Stimulated activated CD8-positive, alpha-beta memory T cell treated with anti-CD3 and anti-CD28 coated beads, Interleukin-4, amount 100 ng/mL, for 4 hours (primary cell): Measurements from ENCODE around the gene CNR2.
A peak's percentile ranks its signal among the peaks of the same experiment; 100 is the strongest.
"Not testable (repeated sequence)": the region's sequence is repeated elsewhere in the genome, so short reads cannot be mapped to it uniquely, and the experiment has no call there.

ENCODE experiments used
- DNase-seq, 2 donors: peaks; one replicate each; pipeline ENCODE4 v3.0.0-alpha.2; 2020; ENCODE audit warnings: low read depth in 2 of 2, low spot score in 1 of 2

CNR2 gene

DNA sequence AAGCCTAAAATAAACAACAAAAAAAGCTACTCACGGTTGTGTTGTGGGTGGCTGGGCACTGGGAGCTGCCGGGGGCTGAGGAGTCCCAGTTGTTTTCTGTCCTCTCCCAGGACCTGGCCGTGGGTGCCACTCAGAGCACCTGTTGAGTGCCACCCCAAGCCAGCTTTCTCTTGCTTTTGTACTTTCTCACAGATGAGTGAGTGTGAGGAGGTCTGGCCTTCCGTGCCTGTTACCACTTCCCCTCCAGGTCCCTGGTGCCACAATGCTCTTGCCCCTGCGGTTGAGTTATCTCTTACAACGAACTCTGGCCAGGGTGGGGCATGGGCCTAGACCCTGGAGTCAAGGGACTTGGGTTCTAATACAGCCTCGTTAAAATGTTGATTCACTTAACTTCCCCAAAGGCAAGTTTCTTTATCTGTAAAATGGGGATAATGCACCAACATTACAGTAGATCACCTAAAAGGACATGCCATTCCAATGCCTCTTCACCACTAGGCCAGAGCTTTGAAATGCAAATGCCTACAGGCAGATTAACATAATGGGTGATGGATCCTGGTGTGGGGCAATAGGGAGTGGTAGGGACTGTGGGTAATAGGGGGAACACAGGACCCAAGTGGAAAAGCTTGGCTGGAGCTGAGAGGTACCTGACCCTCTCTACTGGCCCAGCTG, at the start of gene CNR2:
Gene CNR2, minus strand, starts transcription at position 151 of the 669 bp plus-strand sequence. CDS start 37,745 bp downstream, outside the sequence.
- DNase-seq: no peak

DNA sequence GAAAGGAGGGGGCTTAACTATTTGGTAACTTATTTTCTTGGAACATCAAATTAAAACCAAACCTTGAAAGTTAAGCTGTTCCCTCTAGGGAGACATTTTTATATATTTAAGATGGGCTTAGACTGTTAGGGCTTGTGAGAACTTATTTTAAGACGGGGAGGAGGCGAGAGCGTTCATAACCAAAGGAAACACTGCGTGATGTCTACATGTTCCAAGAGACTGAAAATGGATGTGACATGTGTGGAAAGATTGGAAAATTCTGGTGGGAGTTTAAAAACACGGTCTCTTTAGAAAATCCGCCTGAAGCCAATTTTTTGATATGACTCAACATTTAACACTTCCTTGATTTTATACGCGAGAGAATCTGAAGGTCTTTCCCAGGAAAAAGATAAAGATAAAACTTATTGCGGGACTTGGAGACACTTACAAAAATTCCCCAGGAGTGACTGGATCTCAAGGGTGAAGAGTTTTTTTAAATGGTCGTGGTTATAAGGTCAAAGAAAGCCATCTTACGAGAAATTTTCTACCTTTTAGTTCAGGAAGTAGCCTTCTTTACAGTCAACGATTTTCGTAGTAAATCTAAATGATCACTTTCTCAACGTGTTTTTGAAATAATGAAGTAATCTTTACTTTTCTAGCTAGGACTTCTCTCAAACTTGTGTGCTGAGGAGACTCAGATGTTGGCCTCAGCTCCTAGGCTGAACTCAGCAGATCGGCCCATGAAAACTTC, 47.3 kb upstream of the CNR2 start:
- no peak for DNase-seq

- DNase-seq: peak; percentile 90 to 93
These were observed 46.5 kb upstream of the CNR2 start, which contains the start of gene PNRC2 for GRCh38 chr1:23959461-23960290. Gene PNRC2, plus strand, starts transcription at chr1:23959828. Its CDS starts 1,630 bp downstream, at chr1:23961458.

GRCh38 chr1:23958810-23959460, 45.8 kb upstream of the CNR2 start:
- DNase-seq: peak; percentile 74 to 87

- DNase-seq: not testable (repeated sequence)
These were observed 45.1 kb upstream of the CNR2 start for GRCh38 chr1:23958040-23958809.

GRCh38 chr1:23957096-23957495, 43.9 kb upstream of the CNR2 start:
- DNase-seq: no peak

GRCh38 chr1:23953020-23953419, 39.9 kb upstream of the CNR2 start:
- no peak for DNase-seq

GRCh38 chr1:23947366-23947765, 34.2 kb upstream of the CNR2 start:
- no peak for DNase-seq

- DNase-seq: no peak
These were observed 23.5 kb upstream of the CNR2 start for GRCh38 chr1:23936481-23937176.

- no peak for DNase-seq
These were observed 18.3 kb upstream of the CNR2 start for GRCh38 chr1:23931491-23931880.

DNA sequence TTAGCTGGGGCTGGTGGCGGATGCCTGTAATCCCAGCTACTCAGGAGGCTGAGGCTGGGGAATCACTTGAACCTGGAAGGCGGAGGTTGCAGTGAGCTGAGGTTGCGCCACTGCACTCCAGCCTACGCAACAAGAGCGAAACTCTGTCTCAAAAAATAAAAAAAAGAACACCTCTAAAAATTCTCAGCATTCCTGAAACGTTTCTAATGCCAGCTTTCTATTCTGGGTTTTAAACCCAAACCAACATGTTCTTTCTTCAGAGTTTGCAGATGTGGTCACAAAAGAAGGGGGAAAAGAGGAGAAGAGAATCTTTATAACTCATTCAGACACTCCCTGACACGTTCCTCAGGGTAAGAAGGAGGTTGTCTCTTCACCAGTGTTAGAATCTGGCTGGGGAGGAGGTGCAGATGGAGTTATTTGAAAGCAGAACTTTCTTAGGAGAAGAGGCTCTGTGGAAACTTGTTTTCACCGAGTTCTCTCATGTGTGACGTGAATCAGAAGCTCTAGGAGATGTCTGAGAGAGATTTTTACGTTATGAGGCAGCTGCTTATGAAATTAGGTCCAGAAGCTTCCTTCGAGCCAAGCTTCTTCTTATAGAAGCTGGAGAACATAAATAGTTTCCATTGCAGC, 17.8 kb upstream of the CNR2 start:
- no peak for DNase-seq

DNA sequence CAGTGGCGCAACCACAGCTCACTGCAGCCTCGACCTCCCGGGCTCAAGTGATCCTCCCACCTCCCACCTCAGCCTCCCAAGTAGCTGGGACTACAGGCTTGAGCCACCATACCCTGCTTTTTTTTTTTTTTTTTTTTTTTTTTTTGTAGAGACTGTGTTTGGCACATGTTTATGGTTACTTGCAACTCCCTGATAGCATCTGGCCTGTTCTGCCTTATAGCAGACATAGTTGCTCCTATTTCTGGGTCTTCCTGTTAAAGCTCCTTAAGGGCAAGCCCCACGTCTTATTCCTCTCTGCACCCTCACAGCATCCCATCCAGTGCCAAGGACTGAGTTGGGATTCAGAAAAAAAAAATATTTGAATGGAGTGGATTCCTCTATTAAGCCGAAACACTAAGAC, 17.1 kb upstream of the CNR2 start:
- DNase-seq: no peak

GRCh38 chr1:23928789-23929188, 15.6 kb upstream of the CNR2 start:
- DNase-seq: no peak

DNA sequence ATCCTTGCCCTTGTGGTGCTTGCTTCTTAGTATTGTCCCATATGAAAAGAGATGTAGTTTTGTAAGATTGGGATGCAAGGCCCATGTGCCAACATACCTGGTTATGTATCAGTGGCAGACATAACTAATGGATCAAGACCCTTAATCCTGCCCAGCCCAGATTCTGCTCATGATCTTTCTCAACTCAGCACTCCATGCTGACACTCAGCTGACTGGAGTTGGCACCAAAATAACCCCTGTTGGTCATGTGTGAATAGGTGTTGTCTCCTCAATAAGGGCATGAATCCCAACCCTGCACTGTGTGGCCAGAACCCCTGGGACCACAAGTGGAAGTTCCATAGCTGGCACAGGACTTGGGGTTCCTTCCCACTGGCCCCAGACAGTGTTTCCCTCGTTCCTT, 13.9 kb upstream of the CNR2 start:
- DNase-seq: no peak

DNA sequence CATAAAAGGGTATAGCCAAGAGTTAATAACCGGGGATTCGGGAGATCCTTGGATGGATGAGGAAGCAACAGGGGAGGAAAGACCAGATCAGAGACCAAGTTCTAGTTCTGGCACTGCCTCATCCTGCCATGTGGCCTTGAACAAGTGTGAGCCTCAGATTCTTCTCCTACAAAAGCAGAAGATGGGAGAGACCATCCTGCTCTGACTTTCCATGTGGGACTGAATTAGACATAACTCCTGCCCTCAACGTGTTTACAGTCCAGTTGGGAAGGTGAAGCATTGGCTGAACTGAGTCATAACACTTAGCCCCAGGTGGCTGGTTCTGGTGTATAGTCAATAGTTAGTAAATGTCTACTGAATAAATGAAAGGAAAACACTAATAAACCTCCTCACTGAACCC, 12.1 kb upstream of the CNR2 start:
- DNase-seq: no peak

DNA sequence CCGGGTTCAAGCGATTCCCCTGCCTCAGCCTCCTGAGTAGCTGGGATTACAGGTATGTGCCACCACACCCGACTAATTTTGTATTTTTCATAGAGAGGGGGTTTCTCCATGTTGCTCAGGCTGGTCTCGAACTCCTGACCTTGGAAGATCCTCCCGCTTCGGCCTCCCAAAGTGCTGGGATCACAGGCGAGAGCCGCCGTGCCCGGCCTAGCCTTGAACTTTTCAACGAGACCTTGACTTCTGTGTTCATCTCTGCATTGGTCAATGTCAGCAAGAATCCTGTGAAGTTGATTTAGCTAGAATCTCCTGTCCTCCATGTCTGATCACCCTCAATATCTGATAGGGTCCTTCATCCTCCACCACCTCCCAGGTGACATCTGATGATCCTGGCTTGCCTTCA, 11.4 kb upstream of the CNR2 start:
- no peak for DNase-seq

DNA sequence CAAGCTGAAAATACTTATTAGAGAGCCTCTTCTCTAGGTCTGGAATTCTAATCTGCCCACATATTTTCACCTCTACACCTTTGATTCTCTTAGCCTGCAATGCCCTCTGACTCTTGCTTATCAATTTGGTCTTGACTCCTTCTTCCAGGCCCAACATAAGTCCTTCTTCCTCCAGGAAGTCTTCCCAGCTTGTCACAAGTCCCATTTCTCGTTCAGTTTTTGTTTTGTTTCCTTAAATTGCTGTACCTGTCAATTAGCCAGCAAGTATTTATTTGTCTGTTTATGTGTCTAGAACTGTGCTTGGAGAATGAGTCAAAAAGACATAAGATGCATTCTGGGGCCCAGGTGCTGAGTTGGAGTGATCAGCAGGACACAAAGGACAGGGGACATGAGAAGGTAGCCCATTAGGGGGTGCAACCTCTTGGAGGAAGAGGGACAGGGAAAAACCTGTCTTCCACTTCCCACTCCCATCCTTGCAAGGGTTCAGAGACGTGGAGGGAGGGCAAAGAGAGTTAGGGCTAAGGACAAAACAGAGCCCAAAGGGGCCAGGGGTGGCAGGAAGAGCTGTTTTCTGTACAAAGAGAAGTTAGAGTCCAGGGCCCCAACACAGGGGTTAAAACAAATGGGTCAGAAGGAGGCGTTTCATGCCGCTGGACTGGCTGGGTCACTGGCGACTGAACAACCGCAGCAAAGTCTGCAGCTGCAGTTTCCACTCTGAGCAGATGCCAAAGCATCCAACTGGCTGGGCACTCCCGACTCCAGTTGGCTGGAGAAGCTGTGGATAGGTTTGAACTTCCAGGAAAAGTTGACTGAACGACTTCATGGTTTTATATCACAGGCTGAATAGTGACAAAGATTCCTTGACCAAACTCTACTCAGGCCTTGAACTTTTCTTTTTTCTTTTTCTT, 10.7 kb upstream of the CNR2 start:
- no peak for DNase-seq

DNA sequence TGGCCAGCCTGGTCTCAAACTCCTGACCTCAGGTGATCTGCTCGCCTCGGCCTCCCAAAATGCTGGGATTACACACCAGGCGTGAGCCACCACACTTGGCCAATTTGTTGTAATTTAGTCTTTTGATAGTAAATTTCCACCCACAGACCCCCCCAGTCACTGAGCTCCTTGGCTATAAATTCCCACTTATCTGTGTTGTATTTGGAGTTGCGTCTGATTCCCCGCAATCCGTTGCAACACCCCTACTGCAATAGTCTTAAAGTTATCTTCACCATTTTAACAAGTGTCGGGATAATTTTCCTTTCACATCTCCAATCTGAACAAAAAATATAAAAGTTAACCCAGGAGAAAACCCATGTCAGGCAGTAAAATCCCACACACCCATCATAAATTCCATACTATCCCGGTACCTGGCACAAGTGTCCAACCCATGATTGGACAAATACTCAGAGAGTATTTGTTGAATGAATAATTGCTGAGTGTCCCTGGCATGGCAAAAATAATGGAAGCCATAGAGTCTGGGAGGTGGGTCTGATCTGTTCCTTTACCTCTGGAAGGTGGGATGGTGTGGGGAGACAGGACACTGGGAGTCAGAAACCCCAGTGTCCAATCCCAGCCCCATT, 9.3 kb upstream of the CNR2 start:
- DNase-seq: no peak
